ENCODE results near the gene NIPAL3. TPM values are rescaled to one million over a fixed set of nuclear protein-coding genes. Genes with fewer than 3 reads are reported as not detected.
A peak's percentile ranks its signal among the peaks of the same experiment; 100 is the strongest.

Gene NIPAL3
- 39.9 TPM for polyA plus RNA-seq (2013, experiment 1 of 2; ENCODE audit: insufficient read length)
- polyA plus RNA-seq (2013, experiment 2 of 2; ENCODE audit: insufficient read length): 28.2 TPM

DNA sequence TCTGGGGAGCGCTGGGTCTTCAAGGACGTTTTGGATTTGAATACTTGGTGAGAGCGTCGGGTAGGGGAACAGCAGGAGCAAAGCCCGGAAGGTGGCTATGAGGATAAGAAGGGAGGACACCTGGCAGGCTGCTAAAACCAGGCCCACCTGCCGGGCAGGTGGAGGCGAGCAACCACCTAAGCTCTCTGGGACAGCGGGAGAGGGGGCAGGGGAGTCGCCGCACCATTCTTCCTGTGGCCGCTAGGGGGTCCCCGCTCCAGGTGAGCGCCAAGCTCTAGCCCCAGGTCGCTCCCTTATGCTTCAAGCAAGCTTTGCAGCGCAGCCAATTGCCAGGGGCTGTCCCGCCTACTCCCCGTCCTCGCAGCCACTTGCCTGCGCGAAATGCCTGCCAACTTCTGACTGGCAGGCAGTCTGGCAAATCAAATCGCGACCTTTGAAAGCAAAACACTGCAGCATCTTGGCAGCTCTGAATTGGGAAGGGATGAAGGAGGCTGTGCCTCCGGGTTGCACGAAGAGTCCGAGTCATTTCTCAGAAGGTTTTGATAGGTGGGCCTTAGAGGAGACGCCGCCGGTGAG lies at the start of gene NIPAL3:
Gene NIPAL3, plus strand, starts transcription at position 469 of the 576 bp plus-strand sequence. CDS start 3,746 bp downstream, outside the sequence.
- DNase-seq: peak; percentile 99

DNA sequence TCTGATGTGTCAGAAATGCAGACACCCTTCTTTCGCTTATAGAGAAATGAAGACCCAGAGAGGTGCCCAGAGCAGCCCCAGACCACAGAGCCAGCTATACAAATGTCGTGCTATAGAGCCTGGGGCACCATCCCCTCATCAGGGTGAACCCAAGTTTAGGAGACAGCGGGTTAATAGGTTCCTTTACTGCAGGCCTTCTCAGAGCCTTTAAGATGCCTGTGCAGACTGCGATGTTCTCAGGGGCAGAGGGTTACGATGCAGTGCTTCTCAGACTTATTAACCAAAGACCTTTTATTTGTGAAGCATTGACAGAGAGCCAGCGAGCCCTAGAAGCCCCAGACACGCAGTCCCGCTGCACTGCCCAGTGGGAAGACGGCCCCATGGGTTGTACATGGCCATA lies 48.9 kb upstream of the NIPAL3 start:
- no peak for DNase-seq

DNA sequence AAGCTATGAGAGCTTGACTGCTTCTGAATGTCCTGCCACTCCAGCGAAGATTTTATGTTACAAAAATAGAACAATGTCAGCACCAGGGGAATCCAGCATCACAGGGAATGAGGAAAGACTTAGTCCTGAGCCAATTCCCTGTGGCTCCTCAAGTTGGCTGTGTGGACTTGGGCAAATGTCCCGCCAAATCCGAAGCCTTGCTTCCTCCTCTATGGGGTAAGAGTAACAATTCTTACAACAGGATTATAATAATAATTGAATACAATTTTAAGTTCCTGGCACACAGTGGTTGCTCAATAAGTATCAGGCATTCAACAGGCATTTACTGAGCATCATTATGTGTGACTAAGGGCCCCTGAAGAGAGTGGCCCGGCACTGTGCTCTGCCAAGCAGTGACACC lies 46.4 kb upstream of the NIPAL3 start:
- no peak for DNase-seq

DNA sequence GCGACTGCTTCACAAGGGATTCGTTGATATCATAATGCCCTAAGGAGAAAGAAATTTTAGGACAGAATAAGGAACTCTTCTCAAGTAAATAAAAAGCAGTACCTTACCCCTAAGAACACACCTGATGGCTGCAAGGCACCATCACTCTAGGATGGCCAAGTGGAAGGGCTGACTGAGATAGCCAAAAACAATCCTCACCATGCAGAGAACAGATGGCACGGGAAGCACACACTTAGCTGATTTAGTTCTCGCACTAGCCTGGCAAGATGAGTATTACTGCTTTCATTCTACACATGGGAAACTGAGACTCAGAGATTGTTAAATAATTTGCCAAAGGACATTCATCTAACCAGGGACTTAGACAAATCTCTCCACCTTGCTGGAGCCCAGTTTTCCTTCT lies 45.8 kb upstream of the NIPAL3 start:
- DNase-seq: no peak

DNA sequence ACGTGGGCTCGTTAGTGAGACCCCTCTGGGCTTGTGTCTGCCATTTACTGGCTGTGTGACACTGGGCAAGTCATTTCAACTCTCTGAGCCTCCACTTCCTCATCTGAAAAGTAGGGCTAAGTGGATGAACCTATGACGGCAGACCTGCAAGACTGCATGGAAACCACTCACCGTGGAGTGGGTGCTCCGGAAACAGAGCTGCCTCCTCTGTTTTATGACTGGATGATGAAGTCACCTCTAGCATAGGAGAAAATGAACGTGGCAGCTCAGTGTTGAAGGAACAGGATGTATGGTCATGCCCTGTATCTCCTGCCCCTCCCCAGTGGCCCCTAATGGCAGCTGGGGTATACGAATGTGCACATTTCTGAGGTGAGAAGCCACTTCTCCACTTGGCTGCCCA lies 42.6 kb upstream of the NIPAL3 start:
- no peak for DNase-seq

DNA sequence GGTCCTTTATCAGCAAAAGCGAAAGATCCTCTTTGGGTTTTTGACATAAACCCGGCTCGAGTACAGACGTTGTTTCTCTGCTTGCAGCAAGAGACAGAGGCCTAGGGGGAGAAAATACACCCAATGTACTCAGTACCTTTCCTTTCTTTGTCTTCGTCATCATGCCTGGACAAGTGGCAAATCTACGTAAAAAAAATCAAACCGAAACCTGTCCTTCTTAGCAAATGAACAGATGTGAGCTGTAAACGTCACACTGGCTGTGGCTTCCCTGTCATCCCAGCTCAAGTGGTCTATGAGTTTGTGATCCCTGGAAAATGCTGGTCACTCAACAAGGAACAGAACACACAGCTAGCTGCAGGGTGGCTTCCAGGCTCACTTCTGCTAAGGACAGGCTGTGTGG lies 41.9 kb upstream of the NIPAL3 start:
- DNase-seq: no peak

DNA sequence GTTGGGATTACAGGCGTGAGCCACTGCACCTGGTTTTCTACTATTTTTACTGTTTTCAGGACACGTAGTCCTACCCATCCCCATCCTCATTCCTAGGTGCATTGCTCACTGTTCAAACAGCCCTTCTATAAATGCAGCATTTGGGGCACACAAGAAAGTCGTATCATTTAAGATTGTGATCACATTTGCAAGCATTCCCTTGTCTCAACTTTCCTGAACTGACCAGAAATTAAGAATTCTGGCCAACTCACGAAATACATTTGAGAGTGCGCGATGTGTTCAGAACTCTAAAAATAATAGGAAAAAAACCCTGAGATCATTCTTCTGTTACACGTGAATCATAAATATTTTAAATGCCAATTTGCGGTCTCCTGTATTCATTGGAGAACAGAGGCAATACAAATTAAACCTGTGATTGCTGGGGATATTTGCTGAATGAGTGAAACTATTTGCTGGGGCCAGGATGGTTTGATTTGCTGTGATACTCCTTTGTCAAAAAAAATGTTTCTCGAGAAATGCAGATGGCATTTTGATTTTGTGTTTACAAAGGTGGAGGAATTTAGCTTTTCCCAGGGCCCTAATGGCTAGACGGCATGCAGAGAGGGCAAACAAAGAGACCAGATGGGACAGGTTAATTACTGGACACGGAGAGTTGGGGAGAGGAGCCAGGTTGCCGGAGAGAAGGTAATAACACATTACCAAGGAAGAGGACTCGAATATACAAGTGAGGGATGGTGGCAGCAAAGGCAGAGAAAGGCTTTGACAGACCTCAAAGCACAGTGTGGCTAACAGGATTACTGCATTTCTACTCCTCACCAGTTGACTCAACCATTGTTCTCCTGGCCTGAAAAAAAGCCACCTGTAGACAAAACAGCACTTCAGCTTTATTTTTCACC lies 40.5 kb upstream of the NIPAL3 start:
- DNase-seq: no peak

DNA sequence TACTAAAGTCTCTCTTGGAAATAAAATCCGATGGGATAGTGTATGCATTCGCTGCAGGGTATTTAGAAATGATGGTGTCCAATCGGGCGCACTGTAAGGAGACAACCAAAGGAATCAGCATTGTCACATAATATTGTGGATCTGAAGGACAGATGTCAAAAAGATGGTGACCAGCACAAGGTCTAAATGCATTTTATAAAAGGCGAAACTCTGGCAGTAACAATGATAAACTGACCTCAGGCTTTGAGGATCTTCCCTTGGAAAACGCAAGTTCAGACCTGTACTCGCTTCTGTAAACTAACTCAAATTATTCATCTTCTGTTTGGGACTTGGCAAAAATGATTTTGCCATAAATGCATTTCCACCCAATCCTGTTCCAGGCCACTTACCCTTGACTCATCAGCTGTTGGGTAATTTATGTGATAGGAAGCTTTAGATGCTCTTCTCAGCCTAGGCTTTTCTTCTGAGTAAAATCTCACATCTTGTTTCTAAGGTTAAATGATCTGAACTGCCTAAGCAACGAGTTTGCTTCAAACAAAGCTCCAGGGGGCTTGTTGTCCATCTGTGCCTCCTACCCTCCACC lies 35.8 kb upstream of the NIPAL3 start:
- DNase-seq: no peak

DNA sequence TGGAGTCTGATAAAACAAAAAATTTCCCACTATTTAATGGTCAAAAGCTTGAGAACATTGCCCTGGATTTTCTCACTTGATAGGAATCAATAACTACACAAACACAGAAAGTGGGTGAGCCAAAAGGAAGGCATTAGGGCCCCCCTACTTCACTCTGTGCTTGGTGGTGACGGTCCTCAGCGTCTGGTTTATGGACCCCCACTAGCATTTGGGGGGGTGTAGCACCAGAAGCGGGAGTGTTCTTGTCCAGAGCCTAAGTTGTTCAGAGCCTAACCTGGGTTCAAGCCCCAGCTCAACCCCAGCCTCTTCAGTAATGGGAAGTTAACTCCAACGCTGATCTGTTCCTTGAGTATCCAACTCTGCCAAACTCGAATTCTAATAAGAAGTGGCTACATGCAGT lies 35.1 kb upstream of the NIPAL3 start:
- DNase-seq: no peak

DNA sequence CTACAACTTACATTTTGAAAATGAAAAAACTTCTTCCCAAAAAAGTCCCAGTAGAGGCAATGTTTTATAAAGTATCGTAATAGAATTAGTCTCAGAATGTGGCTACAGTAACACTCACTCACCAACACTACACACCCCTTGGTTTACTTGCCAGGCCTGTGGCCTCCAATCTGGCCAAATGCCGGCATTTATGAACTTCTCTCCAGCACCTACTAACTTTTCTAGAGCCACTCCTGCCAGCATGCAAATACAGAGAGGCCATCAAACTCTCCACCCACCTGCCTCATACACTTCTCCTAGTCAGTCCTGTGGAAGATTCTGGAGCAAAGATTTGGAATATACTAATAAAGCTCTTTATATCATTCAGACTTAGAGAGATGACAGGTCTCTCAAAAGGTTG lies 34.3 kb upstream of the NIPAL3 start:
- no peak for DNase-seq

DNA sequence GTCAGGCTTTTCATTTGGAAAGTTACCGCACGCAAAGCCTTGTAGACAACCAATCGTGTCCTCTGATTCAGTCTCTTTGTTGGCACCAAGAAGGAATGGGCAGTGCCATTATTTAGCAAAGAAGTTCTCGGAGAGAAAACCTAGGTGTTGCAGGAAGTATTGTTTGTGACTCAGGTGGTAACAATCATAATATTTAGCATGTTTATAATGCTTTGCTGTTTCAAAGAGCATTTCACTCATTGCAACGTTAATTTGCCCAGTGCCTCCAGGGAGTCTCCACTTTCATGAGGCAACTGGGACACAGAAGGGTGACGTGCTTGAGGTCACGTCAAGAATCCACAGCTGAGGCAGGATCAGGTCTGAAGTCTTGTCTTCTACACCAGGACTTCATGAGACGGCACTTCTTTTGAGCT lies 33.4 kb upstream of the NIPAL3 start:
- DNase-seq: no peak

DNA sequence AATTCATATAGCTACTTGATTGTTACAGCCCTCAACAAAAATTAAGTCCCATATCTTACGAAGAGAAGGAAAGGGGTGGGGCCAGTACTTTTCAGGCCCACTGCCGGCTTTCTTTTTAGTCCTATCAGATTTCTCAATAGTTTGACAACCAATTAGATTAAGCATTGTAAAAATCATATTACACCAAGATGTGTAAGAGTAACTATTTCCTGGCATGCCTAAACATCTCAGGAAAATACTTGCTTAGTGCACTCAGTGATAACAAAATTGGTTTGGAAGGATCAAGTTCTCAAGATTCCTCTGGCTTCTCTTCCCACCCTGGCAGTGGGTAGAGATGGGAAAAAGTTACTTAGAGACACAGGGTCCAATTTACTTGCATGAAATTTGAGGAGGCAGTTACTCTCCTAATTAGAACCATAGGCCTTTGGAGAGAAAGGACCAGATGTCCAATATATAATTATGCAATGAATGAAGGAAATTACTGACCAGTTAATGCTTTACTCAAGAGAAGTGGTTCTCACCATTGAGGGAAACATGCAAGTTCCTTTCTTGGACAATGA lies 32.1 kb upstream of the NIPAL3 start:
- no peak for DNase-seq

DNA sequence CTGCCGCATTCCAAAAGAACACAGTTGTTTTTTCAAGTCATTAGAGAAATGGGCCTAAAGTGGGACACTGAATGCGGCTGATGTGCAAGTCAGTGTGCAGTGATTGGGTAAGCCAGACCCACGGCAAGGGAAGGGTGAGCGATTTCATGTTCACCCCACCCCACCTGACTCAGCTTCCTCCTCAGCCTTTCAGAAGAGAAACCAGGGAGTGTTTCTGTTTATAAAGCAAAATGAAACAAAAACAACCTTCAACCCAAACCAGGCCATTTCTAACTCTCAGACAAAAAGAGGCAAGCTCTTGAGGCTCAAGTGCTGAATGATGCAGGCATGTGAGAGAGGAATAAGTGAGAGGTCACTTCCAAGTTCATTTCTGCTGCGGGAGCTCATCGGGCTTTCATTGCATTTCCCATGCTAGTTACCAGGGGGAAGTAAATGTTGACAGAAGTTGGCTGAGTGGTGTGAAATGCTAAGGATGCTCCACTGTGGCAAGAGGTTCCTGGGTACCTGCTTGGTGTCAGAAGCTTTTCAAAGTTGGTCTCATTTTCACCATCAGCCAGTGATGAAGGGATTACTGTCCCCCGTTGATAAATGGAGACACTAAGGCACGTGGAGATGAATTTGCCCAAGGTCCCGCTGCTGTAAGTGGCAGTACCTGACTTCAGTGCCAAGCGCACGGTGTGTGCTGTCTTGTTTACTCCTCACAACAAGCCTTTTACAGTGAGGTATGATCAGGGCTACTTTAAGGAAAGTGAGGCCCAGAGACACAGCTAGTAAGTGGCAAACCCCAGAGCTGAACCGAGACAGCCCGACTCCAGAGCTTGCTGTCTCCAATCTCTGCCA lies 31.1 kb upstream of the NIPAL3 start:
- DNase-seq: peak; percentile 71

DNA sequence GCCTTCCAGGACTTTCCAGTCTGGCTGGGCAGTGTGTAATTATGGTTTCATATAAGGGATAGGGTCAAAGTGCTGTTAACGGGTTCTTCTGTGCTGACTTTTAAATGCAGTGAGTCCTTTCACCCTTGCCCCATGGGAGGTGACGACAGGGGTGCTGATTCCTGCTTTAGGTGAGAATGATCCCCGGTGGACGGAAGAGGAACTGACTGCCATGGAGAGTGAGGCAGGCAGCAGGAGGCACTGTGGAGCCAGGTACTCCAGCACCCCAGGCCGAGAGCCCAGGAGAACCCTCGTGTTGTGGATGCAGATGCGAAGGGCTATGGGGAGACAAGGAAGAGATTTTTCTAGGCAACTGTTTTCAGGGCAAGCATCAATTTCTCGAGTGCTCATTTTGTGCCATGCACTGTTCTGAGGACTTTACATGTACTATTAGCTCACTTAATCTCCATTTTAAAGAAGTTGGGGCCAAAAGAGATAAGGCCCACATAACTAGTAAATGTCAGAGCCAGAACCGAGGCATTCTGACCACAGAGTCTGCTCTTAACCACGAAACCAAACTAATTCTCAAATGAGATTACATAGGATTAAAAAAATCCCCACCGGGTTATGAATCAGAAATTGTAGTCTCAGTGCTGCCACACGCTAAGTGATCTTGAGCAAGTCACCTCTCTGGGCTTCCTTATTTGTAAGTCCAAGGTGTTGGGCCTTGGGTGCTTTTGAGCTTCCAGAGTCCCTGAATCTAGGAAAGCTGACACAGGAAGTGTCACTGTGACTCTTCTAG lies 30.3 kb upstream of the NIPAL3 start:
- peak; percentile 57 for DNase-seq

DNA sequence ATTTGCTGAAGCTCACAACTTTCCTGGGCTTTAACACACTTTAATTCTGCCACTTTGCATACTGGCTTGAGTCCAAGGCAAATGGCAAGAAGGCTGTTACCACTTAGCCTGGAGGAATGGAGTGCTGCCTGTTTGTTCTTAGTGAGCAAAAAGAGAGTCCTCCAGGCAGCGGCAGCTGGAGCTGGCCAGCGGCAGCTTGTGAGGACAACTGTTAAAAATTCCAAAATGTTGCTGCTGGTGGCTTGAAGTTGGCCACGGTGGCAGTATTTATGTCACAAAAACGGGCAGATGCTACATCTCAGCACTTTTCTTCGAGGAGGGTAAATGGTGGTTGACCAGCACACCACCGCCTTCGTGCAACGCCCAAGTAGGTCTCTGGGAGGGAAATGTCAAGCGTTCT lies 29.4 kb upstream of the NIPAL3 start:
- peak; percentile 41 for DNase-seq

DNA sequence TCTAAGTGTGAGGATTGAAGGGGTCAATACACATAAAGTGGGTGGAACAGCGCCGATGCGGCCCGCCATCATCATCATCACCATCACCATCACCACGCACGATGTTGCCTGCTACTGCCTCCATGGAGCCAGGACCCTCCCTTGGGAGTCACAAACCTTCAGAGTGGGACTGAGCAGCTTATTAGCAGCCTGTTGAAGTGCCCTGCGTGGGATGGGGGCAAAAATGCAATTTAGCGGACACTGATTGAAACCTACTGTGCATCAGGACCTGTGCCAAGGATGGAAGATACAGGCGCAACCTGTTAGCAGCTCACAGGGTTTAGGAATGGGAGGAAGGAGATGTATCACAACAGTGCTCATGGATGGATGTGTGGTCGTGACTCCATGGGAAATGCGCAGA lies 28.7 kb upstream of the NIPAL3 start:
- no peak for DNase-seq

DNA sequence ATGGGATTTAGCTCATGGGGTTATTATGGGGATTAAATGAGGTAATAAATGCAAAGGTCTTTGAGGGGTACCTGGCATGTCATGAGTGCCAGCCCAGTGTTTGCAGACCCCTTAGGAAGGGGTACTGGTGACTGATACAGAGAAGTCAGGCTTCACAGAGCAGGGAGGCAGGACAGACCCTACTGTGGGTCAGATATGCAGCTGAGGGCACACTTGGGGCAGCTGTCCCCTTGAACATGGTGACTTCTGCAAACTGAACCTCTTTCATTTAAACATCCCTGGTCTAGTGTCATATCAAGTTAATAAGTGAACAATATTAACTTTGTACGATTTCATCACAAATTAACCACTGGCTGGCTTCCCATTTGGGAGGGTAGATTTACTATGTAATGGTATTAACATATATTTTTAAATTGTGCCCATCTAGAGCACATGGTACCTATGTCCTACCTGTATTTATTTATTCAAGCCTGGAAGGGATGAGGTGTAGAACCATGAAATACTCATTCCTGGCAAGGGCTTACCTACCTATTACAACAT lies 27.9 kb upstream of the NIPAL3 start:
- no peak for DNase-seq

DNA sequence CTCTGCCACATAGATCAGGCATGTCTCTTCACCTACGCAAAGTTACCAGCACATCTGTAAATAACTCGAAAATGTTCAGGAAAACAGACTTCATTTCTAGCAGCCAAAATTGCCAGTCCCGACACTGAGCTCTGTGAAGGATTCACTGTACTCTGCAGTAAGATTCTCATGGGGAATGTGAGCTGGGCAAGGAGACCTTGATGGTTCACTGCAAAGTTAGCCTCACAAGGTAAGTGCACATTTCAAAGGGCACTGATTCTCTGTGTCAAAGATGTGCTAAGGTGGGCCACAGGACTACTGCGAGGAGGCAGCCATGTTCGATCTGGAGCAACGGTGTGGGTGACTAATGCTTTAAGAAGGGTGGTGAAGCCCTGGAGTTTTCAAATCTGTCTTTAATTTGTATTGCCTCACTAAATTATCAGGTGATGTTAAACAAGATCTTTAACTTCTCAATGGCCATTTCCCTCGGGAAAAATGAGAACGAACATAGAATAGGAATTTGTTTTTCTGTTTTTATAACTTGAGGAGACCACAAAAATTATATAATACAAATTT lies 27.2 kb upstream of the NIPAL3 start:
- no peak for DNase-seq

DNA sequence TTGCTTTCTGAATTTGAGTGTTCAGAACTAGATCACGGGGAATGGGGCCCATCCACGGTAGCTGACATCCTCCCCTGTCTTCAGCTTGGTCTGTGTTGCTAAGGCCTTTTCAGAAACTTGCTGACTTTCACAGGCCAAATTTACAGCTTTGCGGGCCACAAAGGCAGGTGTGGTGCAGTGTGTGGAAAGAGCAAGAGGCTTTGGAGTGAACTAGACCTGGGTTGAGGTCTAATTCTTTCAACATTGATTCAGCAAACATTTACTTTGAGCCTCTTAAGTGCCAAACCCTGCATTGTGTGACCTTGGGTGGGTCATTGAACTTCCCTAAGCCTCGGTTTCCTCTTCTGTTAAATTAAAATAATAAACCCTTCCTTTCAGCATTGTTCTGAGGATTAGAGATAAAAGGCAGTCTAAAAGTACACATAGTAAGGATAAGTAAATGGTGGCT lies 26.3 kb upstream of the NIPAL3 start:
- DNase-seq: no peak

DNA sequence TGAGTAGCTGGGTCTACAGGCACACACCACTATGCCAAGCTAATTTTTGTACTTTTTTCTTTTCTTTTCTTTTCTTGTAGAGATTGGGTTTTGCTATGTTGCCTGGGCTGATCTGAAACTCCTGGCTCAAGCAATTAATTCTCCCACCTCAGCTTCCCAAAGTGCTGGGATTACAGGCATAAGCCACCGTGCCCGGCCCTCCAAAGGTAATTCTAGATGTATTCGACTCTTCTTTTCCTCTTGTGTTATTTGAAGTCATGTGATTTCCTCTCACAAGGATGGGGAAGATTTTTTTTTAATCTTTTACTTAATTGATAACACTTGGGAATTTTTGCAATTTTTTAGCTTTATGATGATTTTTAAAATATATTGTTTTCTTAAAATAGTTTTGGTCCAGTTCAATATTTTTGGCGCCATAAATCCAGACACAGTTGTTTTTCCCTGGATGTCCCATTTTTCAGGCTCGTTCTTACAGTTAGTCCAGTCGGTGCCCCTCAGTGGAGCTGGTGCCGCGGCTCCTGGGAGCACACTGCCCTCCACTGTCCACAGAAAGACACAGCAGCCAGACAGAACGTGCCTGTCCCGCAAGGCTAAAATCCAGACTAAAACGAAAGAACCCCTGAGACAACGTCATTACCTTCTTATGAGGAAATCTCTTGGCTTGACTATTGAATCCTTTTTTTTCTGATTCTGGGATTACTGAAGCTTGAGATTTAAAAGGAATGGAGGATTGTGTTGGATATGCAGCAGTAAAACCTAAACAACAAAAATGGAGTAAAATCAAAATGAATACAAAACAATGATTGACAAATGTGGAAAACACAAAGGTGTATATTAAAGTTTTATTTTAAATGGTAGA lies 24.4 kb upstream of the NIPAL3 start:
- DNase-seq: peak; percentile 75

Measured in fibroblast of skin of back (primary cell).